Stomach (tissue), 4 donors: ENCODE measurements around the gene EFCAB5.
"Not testable (repeated sequence)": the region's sequence is repeated elsewhere in the genome, so short reads cannot be mapped to it uniquely, and the experiment has no call there.

ENCODE experiments used
- POLR2A ChIP-seq, 4 donors: fragments of 450-650 bp; IDR thresholded peaks; one replicate each; pipeline ENCODE4 v1.6.1; 2016; ENCODE audit warnings: antibody characterized with exemption in 4 of 4, control low read depth in 2 of 4, mild to moderate bottlenecking in 1 of 4, moderate library complexity in 1 of 4
- POLR2AphosphoS5 ChIP-seq, 3 donors: sonication (generic); formaldehyde crosslinking; IDR thresholded peaks; one replicate each; pipeline ENCODE4 v1.6.1; 2016; ENCODE audit warnings: antibody characterized with exemption in 3 of 3
- TF ChIP-seq, protein P1 (sequence below), 7 experiments: fragments of 450-650 bp in 4 of 7; fragments of 200-600 bp in 3 of 7; sonication (generic) in 3 of 7; IDR thresholded peaks; one replicate each; pipeline ENCODE4 v1.5.1; 2016 to 2019; ENCODE audit warnings: antibody characterized with exemption in 7 of 7, control low read depth in 2 of 7, mild to moderate bottlenecking in 1 of 7

DNA sequence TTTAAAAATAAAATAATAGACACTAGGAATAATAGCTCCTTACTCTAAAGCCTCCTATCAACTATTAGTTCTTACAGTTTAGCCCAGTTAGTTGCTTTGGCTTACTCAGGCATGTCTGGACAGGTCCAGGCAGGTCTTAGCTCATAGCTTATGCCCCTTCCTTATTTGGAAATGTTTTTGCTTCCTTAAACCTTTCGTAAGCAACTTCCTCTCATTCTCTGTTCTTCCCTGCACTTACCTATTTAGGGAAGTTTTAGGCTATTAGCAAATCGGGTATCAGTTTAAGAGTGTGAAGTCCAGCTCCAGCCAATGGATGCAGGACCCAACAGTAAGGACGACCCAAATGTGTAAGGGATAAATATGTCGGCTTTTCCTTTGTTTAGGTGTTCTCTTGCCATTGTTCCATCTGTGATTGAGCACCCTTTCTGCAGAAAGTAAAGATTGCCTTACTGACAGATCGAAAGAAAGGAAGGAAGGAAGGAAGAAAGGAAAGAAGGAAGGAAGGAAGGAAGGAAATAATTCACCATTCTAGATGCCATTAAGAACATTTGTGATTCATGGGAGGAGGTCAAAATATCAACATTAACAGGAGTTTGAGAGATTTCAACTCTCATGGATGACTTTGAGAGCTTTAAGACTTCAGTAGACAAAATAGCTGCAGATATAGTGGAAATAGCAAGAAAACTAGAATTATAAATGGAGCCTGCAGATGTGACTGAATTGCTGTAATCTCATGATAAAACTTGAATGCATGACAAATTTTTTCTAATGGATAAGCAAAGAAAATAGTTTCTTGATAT is 99.5 kb downstream of the EFCAB5 start:
- TF ChIP-seq, protein P1, sequence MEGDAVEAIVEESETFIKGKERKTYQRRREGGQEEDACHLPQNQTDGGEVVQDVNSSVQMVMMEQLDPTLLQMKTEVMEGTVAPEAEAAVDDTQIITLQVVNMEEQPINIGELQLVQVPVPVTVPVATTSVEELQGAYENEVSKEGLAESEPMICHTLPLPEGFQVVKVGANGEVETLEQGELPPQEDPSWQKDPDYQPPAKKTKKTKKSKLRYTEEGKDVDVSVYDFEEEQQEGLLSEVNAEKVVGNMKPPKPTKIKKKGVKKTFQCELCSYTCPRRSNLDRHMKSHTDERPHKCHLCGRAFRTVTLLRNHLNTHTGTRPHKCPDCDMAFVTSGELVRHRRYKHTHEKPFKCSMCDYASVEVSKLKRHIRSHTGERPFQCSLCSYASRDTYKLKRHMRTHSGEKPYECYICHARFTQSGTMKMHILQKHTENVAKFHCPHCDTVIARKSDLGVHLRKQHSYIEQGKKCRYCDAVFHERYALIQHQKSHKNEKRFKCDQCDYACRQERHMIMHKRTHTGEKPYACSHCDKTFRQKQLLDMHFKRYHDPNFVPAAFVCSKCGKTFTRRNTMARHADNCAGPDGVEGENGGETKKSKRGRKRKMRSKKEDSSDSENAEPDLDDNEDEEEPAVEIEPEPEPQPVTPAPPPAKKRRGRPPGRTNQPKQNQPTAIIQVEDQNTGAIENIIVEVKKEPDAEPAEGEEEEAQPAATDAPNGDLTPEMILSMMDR (IDR thresholded peaks at IDR 0.05), result not testable (repeated sequence)
- TF ChIP-seq POLR2A, POLR2AphosphoS5 (IDR thresholded peaks at IDR 0.05): not testable (repeated sequence)
